HG03103 (cell line): Measurements from ENCODE around the gene PPP1R1C.

Experiments
- ATAC-seq: cut with Tn5 transposase; IDR thresholded peaks from one replicate; pipeline ENCODE4 v1.9.1; 2021; ENCODE audit warnings: low read depth; ENCODE audit not compliant: unreplicated experiment

Gene PPP1R1C

GRCh38 chr2:181970160-181970794 is 15.4 kb upstream of the PPP1R1C start:
- no peak for ATAC-seq

- ATAC-seq = no peak
These were observed 14.6 kb upstream of the PPP1R1C start for GRCh38 chr2:181971032-181971431.

- ATAC-seq = no peak
These were observed 13.1 kb upstream of the PPP1R1C start for GRCh38 chr2:181972431-181973170.

DNA sequence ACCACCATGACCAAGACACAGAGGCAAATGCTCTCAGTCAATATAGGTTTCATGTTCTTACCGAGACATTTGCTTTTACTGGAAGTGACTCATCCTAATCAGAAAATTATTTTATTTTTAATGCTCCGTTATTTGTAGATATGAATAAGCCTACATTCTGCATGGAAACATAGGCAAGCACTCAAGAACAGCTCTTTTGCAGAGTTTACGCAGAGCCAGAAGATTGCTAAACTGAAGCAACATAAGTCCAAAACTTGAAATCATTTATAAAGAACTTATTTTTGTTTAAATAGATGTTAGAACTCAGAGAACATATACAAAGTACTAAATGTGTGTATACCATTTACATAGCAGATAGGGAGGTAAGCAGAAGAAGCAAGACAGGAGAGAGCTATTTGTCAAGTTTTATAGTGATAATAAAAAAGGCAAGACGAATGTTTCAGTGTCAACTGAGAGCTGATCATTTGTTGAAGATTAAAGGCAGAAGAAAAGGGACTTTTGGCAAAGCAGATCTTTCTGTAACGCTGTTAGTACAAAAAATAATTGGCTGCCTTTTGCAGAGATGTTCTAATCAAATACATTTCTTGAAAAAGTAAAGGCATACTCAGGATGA is 12.4 kb upstream of the PPP1R1C start:
- ATAC-seq = no peak

GRCh38 chr2:181977661-181978350 is 7.8 kb upstream of the PPP1R1C start:
- ATAC-seq = peak; percentile 36

- peak; percentile 25 for ATAC-seq
These were observed 7.1 kb upstream of the PPP1R1C start for GRCh38 chr2:181978351-181979150.

GRCh38 chr2:181984060-181984459 is 1.6 kb upstream of the PPP1R1C start:
- no peak for ATAC-seq

DNA sequence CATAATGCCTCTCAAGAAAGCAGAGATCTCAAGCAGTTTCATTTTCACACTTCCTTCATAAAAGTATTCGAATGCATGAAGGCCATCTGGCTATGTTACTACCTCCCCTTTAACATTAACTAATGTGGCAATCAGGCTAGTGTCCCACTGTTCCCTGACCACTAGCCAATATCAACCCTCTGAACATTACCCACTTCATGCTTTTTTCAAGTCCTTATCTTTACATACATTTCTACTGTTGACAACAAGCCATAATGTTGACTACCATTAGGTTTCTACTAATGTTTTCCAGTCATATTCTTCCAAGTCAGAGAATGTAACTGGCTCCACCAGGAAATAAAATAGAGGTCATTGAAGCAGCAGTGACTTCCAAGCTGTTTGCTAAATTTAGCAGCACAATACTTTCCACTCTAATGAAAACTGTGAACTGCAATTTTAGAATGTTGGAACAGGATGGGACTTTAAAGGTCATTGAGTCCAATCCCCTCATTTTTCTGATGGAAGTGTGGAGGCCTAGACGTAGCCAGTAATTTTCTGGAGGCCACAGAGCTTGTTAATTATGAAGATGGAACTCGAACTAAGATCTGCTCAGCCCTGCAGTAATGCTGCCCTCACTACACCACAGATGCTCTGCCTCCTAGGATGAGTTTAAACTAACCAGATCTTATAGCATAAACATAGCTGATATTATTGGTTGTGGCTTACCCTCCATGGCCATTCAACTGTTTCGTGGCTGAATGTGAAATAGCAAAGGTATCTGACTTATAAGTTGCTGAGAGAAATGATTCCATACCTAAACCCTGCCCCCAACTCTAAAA is 630 bp upstream of the PPP1R1C start:
- no peak for ATAC-seq

DNA sequence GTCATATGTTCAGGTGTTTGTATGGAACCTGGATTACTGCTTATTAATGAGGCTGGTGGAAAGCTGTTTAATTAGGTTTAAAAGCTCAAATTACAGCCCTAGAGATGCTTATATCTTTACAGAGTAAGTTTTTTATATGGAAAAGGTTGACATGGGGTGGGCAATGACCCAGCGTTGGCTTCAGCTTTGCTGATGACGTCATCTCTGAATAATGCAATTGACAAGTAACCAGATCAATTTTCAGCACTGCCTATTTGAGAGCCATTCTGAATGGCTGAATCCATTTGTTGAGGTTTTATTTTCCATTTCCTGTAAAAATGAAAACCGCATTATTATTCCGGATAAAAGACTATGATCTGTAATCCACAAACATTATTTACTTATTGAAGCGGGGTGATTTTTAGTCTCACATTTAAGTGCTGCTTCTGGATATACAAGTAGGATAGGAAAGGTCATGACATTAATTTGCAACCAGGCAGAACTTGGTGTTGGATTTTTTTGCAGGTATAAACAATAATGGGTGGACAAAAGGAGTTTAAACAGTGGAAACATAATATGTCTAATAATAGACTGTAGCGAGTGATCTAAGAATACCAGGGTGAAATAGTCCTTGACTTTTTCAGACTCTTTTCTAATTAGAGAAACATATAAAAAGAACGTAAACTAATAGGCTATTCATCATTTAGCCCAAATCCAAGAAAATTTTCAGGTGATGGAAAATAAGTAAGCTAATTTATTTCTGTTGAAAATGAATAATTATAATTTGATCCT is 2.7 kb downstream of the PPP1R1C start:
- ATAC-seq = no peak

- no peak for ATAC-seq
These were observed 3.4 kb downstream of the PPP1R1C start for GRCh38 chr2:181989099-181989498.

GRCh38 chr2:181991171-181991885 is 5.7 kb downstream of the PPP1R1C start:
- peak; percentile 94 for ATAC-seq

- ATAC-seq = peak; percentile 81
These were observed 7.1 kb downstream of the PPP1R1C start for GRCh38 chr2:181992776-181993175.

- no peak for ATAC-seq
These were observed 9.6 kb downstream of the PPP1R1C start for GRCh38 chr2:181995289-181995688.

DNA sequence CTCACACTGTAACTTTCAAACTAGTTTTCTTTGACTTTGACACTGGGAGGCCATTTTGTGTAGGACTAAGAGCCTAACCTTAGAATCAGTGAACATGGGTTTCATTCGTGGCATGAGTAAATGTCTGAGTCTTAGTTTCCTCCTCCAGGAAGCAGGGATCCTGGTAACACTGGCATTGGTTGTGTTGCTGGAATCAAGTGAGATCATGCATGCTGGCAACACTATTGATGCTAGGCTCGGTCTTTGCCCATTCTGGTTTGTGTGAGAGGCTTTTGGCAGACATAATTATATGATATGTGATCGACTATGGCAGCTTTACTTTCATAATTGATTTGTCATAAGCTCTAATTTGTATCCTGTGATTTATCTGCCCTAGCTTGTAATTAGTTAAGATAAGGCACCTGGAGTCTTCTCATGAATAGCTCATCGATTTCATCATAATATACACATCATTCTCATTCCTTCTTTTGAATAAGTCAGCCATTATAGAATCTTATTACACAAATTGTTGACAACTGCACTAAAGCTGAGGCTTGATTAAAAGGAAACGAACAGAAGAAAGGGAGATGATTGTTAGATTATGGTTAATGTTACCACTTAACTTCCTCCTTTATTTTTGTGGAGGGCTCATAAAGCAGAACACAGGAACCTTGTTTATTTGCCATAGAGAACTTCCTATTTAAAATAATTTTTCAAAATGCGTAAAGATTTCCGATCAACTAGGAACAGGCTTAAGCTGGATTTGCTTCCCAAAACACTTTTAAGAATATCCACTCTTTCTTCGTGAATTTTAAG is 12.6 kb downstream of the PPP1R1C start:
- ATAC-seq = no peak

GRCh38 chr2:181998891-181999654 is 13.4 kb downstream of the PPP1R1C start:
- no peak for ATAC-seq

DNA sequence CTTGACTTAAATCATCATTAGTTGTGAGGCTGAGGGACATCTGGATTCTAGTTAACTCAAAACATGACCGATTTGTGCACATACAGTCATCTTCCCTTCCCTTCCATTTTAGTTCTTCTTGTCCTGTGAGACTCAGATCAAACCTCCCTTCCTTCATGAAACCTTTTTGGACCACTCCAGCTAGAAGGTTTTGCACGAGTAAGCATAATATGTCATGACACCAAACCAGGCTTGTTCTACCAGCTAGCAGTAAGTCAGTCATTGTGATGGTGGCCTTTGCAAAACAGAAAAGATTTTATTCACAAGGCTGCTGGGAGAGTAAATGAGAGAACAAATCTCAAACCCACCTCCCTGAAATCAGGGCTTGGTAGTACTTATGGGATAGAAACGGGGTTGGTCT is 14.3 kb downstream of the PPP1R1C start:
- no peak for ATAC-seq
